Subcutaneous preadipocyte (primary cell): ENCODE results near the gene ACVRL1. TPM values are rescaled to one million over a fixed set of nuclear protein-coding genes. Genes with fewer than 3 reads are reported as not detected.

Experiments
- total RNA-seq: library from RNA; depleted of rRNA; stranded (reverse); fragments of >200 nt; gene quantifications from 2 replicates; pipeline ENCODE4 v1.2.3, GENCODE V29; 2012

The ACVRL1 gene
- total RNA-seq = 108 and 201 TPM in 2 replicates

DNA sequence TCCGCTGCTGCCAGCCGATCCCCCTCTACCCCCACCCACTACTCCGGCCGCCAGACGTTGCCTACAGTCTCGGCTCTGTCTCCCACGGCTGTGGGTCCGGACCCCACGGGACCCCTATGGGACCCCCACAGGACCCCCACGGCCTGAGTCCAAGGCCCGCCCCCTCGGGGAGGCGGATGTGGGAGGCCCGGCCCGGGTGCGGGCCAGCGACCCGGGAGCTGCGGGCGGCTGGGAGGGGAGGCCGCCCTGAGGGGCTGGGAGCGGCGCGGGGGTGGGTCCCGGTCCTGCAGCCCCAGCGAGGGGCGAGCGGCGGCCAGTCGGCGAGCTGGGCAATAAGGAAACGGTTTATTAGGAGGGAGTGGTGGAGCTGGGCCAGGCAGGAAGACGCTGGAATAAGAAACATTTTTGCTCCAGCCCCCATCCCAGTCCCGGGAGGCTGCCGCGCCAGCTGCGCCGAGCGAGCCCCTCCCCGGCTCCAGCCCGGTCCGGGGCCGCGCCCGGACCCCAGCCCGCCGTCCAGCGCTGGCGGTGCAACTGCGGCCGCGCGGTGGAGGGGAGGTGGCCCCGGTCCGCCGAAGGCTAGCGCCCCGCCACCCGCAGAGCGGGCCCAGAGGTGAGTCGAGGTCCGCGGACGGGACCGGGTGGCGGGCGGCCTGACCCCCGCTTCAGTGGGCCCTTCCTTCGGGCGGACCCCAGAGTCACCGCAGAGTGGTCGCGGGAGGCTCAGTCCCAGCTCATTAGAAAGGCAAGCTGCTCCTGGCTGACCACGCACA is at the start of gene ACVRL1:
Gene ACVRL1, plus strand, starts transcription at position 422 of the 773 bp plus-strand sequence. CDS start 4,971 bp downstream, outside the sequence.

DNA sequence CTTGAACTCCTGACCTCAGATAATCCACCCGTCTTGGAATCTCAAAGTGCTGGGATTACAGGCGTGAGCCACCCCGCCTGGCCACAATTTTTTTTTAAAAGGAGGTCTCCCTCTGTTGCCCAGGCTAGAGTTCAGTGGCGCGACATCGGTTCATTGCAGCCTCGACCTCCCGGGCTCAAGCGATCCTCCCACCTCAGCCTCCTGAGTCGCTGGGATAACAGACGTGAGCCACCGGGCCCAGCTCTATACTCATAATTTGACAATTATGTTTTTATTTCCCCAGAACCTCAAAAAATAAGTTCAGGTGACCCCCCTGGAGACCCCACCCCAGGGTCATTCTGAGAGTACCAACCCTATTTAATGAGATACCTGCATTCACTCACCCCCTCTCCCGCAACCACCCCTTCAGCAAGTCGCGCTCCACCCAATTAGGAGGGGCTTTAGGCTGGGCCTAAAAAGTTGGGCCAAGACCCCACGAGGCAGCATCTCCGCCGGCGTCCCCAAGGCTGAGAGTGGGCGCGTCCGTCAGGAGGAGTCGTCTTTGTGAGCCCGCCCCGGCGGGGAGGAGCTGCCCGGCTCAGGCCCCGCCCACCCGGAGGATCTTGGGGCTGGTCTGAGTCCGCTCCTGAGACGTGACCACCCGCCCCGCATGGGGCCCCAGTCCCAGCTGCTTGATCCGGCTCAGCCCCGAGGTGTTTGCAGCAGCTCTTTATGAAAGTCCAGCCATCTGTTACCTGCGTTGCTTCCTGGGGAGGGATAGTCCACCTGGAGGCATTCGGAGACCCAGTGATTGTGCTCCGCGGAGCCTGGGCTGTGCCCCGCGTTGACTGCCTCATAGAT is 19.6 kb upstream of the ACVRL1 start, which contains the start of gene ANKRD33:
Gene ANKRD33, plus strand, starts transcription at position 628 of the 840 bp plus-strand sequence. Its CDS starts 84 bp downstream, at position 712.

DNA sequence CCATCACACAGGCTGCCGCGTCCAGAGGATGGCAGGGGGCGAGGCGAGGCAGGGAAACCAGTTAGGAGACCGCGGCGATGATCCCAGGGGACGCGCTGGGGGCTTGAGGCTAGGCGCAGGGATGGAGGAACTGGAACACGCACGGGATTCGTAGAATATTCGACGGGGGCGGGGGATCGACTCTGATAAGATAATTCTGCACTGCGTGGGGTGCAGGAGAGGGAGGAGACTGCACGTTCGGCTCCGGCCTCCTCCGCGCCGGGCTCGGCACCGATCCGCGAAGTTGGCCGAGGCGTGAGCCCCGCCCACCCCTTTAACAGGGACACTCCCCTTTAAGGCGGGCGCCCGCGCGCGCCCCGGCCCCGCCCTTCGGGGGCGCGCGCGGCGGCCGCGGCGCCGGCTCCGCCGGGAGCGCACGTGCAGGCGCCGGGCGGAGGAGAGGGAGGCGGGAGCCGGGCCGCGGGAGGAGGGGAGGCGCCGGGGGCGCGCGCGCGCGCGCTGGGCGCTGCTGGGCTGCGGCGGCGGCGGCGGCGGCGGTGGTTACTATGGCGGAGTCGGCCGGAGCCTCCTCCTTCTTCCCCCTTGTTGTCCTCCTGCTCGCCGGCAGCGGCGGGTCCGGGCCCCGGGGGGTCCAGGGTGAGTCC is 44.0 kb downstream of the ACVRL1 start, which contains the start of gene ACVR1B:
Gene ACVR1B, plus strand, starts transcription at position 501 of the 644 bp plus-strand sequence. Its CDS starts 45 bp downstream, at position 546.

Other genes starting within 250 kb of the ACVRL1 start
- gene FIGNL2, start 58.8 kb upstream of the ACVRL1 start, total RNA-seq = under 0.01 TPM in 1 of 2 replicates, not detected in the other
- 0.98 and 1.5 TPM in 2 replicates for gene ANKRD33, start 19.4 kb upstream of the ACVRL1 start, total RNA-seq
- gene ACVR1B, start 44.2 kb downstream of the ACVRL1 start, total RNA-seq = 12.5 and 12.9 TPM in 2 replicates
- 2.3 and 4.8 TPM in 2 replicates for gene TAMALIN, start 99.4 kb downstream of the ACVRL1 start, total RNA-seq
- 1.2 and 1.5 TPM in 2 replicates for gene NR4A1, start 143.9 kb downstream of the ACVRL1 start, total RNA-seq
- 35.6 and 36.0 TPM in 2 replicates for gene ATG101, start 162.5 kb downstream of the ACVRL1 start, total RNA-seq
- gene SMIM41, start 172.2 kb downstream of the ACVRL1 start, total RNA-seq = 0.20 TPM in 1 of 2 replicates, not detected in the other